AG04449 (cell line): ENCODE measurements around the gene CFAP161.
"Not testable (repeated sequence)": the region's sequence is repeated elsewhere in the genome, so short reads cannot be mapped to it uniquely, and the experiment has no call there.

Experiments
- CTCF ChIA-PET: fragments of 350-600 bp; formaldehyde crosslinking; extraction: SDS; loops from one replicate; lab custom pipeline; 2021; ENCODE audit warnings: antibody characterized with exemption; lab: Yijun Ruan, JAX
- POLR2A ChIA-PET: fragments of 400-600, 350-600 bp; formaldehyde crosslinking; extraction: SDS; loops from one replicate; lab custom pipeline; 2020; ENCODE audit warnings: antibody characterized with exemption, inconsistent platforms; lab: Yijun Ruan, JAX
- DNase-seq: peaks from one replicate; pipeline ENCODE4 v3.0.0-alpha.2; 2010; ENCODE audit warnings: low read depth, low spot score
- H3K4me3 ChIP-seq: 2 replicates; pipeline ENCODE4 v1.5.1; 2011; ENCODE audit warnings: low read depth, mild to moderate bottlenecking, control low read depth, low read length
- TF ChIP-seq, protein P1 (sequence below): IDR thresholded peaks from one replicate; pipeline ENCODE4 v1.5.1; 2011; ENCODE audit warnings: mild to moderate bottlenecking, moderate library complexity, low read length, control low read depth, inconsistent platforms; ENCODE audit not compliant: insufficient read depth; ENCODE audit errors: missing control alignments

Gene CFAP161

DNA sequence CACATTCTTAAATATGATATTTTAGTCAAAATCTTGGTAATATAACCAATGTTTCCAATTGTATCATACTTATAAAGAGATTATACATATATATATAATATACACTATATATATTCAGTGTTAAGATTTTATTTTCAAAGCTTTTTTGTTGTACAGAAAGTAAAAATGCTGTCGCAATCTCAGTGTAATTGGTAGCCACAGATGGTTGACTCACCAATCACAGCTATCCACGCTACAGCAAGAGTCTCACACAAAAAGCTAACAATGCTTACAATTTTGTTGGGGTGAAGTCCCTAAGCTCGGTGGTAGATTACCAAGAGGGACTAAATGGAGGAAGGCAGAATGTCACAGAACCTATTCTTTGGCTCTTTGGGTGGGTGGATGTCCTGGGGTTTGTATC, 16.9 kb upstream of the CFAP161 start:
- H3K4me3 ChIP-seq, result no peak overlapping the region
- TF ChIP-seq, protein P1, sequence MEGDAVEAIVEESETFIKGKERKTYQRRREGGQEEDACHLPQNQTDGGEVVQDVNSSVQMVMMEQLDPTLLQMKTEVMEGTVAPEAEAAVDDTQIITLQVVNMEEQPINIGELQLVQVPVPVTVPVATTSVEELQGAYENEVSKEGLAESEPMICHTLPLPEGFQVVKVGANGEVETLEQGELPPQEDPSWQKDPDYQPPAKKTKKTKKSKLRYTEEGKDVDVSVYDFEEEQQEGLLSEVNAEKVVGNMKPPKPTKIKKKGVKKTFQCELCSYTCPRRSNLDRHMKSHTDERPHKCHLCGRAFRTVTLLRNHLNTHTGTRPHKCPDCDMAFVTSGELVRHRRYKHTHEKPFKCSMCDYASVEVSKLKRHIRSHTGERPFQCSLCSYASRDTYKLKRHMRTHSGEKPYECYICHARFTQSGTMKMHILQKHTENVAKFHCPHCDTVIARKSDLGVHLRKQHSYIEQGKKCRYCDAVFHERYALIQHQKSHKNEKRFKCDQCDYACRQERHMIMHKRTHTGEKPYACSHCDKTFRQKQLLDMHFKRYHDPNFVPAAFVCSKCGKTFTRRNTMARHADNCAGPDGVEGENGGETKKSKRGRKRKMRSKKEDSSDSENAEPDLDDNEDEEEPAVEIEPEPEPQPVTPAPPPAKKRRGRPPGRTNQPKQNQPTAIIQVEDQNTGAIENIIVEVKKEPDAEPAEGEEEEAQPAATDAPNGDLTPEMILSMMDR, result no peak
- POLR2A ChIA-PET, result interaction anchor here (1.1 kb wide), 1 partner anchor 73 kb away, joined by 4 read pairs; no protein-coding TSS in a partner anchor
- no peak for DNase-seq
- CTCF ChIA-PET, result interaction anchor here (0.7 to 29.4 kb wide), 5 partner anchors 9 to 147 kb away, joined by 3 to 1118 read pairs (median 6); no protein-coding TSS in a partner anchor

DNA sequence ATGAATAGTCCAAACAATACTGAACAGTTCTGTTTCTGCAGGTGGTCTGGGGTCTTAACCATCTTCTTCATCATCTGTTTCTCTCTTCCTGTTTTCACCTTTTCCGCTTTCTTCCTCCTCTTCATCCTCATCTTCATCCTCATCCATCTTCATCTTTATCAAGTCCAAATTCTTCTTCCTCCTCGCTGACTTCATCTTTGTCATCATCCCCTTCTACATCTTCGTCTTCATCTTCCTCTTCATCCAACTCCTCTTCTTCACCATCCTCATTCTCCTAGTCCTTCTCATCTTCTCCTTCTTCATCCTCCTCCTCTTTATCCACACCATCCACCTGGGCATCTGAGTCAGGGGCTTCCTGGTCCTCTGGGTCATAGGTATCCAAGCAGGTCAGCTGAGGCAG, 16.5 kb upstream of the CFAP161 start:
- no peak for DNase-seq
- POLR2A ChIA-PET, result interaction anchor here (1.1 kb wide), 1 partner anchor 73 kb away, joined by 4 read pairs; no protein-coding TSS in a partner anchor
- TF ChIP-seq, protein P1, result no peak
- no peak overlapping the region for H3K4me3 ChIP-seq
- CTCF ChIA-PET, result interaction anchor here (0.7 to 29.4 kb wide), 5 partner anchors 9 to 147 kb away, joined by 3 to 1118 read pairs (median 6); no protein-coding TSS in a partner anchor

DNA sequence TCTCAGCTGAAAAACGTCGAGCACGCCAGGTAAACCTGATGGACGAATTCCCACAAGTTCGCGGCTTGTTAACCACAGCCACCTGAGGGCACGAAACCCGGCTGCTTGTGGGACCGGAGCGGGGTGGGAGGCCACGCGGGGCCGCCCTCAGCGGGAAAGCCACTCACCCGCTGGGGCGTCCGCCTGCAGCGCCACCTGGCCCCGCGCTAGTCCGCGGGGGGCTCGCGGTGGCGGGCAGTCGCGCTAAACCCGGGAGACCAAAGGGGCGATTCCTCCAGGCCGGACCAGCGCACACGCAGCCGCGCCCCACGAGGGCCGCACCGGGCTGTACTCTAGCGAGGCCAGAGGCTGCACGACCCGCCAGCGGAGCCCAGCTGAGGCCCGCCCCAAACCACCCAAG, 15.7 kb upstream of the CFAP161 start:
- no peak overlapping the region for H3K4me3 ChIP-seq

DNA sequence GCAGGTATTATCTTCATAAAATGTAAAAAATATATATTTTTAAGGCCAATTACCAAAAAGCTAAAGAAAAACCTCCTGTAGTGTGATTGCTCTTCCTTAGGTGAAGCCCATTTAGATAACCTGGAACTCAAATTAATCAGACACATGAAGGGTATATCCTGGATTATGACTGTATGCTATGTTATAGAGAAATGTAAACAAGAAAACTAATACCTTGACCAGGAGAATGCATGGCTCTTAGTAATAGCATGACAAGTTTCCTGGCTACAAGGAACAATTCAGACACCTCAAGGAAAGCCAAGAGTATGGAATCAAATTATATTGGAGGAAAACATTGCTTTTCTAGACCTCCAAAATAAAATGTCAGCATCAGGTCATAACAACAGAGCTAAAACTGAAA, 14.0 kb upstream of the CFAP161 start:
- POLR2A ChIA-PET, result no interaction called here
- CTCF ChIA-PET, result interaction anchor here (29.4 kb wide), 1 partner anchor 144 kb away, joined by 1118 read pairs; no protein-coding TSS in a partner anchor

More for the DNA sequence above, 15.7 kb upstream of the CFAP161 start:
- ChIA-PET POLR2A (no interaction called here), CTCF (interaction anchor here (1.0 to 29.4 kb wide), 2 partner anchors 37 to 146 kb away, joined by 3 to 1118 read pairs; no protein-coding TSS in a partner anchor)
- DNase-seq, result no peak
- TF ChIP-seq, protein P1, result no peak

DNA sequence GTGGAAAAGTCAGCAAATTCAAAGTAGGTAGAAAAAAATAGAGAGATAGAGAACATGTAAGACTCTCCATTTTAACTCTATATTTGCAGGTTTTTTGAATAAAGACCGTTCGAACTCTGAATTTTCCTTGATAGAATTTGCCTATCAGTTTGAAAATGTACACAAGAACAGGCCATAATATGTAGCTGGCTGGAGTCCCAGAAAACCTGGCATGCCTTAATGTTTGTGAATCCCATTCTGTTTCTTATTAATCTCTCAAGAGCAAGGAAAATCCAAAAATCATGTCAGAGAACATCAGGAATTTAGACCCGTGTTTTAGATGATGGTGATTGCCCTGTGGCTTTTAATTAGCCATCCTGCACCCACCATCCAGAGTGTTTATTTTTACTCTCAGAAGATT, 7.2 kb upstream of the CFAP161 start:
- POLR2A ChIA-PET, result no interaction called here
- no peak for DNase-seq

More for the DNA sequence above, 14.0 kb upstream of the CFAP161 start:
- no peak overlapping the region for H3K4me3 ChIP-seq
- TF ChIP-seq, protein P1, result no peak
- no peak for DNase-seq

DNA sequence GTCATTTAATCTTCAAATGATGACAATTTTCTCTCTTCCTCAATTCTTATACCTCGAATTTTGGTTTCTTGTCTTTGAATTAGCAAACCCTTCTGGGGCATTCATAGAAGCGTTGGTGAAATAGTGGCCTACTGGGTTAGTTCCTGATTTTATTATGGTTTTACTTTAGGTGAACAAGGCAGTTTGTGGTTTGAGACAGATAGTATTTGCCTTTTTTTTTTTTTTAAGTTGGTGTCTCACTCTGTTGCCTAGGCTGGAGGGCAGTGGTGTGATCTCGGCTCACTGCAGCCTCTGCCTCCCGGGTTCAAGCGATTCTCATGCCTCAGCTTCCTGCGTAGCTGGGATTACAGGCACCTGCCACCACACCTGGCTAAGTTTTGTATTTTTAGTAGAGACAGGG, 7.4 kb downstream of the CFAP161 start:
- POLR2A ChIA-PET, H3K4me3 ChIP-seq, DNase-seq, CTCF ChIA-PET: not testable (repeated sequence)

More for the DNA sequence above, 7.2 kb upstream of the CFAP161 start:
- CTCF ChIA-PET, result interaction anchor here (0.7 to 4.7 kb wide), 2 partner anchors 16 to 139 kb away, joined by 3 to 30 read pairs; no protein-coding TSS in a partner anchor
- TF ChIP-seq, protein P1, result no peak
- no peak overlapping the region for H3K4me3 ChIP-seq
